Measurements from ENCODE around the gene LTV1.
"Not testable (repeated sequence)": the region's sequence is repeated elsewhere in the genome, so short reads cannot be mapped to it uniquely, and the experiment has no call there.

The LTV1 gene

DNA sequence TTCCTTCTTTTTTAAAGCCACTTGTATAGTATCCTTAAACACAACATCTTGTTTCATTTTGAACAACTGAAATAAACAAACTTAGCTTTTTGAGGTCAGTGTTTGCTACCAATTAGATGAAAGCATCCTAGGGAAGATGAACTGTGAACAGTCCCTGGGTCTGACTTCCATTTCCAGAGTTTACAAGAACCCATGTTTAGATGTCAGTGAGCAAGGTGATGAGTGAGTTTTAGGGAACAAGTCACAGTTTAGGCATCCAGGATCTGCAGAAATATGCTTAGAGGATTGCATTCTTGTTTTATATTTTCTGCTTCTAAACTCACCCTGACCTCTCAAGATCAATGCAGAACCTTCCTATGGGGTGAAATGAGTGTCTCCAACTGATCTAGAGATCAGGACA, 24.1 kb downstream of the LTV1 start:
- TF ChIP-seq, protein P1, sequence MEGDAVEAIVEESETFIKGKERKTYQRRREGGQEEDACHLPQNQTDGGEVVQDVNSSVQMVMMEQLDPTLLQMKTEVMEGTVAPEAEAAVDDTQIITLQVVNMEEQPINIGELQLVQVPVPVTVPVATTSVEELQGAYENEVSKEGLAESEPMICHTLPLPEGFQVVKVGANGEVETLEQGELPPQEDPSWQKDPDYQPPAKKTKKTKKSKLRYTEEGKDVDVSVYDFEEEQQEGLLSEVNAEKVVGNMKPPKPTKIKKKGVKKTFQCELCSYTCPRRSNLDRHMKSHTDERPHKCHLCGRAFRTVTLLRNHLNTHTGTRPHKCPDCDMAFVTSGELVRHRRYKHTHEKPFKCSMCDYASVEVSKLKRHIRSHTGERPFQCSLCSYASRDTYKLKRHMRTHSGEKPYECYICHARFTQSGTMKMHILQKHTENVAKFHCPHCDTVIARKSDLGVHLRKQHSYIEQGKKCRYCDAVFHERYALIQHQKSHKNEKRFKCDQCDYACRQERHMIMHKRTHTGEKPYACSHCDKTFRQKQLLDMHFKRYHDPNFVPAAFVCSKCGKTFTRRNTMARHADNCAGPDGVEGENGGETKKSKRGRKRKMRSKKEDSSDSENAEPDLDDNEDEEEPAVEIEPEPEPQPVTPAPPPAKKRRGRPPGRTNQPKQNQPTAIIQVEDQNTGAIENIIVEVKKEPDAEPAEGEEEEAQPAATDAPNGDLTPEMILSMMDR (IDR thresholded peaks at IDR 0.05; ENCODE audit: low read depth, low read length) = no peak
- H3K4me3 ChIP-seq (ENCODE audit: low read depth, low read length) = no peak overlapping the region

DNA sequence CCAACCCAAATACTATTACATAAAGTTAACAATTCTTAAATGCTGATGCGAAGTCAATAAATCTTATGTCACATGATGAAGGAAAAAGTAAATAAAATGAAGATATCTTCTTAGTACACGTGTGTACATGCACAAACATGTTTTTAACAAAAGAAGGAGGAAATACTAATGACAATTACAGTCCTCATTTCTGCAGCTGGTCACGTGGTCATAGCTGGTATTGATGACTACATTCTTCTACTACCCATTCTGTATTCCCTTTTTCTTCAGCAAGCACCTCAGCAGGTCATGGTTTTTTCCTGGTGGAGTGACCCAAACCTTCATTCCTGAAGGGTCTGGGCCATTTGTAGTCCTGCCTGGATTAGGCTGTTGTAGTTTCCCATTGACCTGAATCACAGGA, 25.7 kb downstream of the LTV1 start:
- H3K4me3 ChIP-seq (ENCODE audit: low read depth, low read length) = not testable (repeated sequence)

DNA sequence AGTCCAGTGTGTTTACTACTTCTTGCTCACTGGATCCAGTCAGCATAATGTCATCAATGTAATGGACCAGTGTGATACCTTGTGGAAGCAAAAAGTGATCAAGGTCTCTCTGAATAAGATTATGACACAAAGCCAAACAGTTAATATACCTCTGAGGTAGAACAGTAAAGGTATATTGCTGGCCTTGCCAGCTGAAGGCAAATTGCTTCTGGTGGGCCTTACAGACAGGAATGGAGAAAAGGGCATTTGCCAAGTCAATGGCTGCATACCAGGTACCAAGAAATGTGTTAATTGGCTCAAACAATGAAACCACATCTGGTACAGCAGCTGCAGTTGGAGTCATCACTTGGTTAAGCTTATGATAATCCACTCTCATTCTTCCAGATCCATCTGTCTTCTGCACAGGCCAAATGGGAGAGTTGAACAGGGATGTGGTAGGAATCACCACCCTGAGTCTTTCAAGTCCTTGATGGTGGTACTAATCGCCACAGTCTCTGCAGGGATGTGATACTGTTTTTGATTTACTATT, 28.1 kb downstream of the LTV1 start:
- H3K4me3 ChIP-seq (ENCODE audit: low read depth, low read length) = not testable (repeated sequence)

DNA sequence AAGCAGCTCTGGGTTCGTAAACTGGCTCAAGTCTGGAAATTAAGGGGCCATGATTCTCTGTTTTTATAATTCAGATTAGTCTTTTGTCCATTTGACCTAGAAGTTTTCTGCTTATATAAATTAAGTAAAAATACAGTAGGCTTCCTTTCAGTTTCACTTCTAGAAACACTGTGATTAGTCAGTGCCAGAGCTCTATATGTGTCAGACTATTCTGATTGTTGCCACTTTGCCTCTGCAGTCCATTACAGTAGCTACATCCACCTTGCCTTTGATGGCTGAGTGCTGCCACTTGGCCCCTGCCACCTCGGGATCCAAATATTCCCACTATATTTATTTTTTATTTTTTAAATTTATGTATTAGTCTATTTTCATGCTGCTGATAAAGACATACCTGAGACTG, 29.1 kb downstream of the LTV1 start:
- TF ChIP-seq, protein P1 (IDR thresholded peaks at IDR 0.05; ENCODE audit: low read depth, low read length) = no peak
- no peak overlapping the region for H3K4me3 ChIP-seq (ENCODE audit: low read depth, low read length)

DNA sequence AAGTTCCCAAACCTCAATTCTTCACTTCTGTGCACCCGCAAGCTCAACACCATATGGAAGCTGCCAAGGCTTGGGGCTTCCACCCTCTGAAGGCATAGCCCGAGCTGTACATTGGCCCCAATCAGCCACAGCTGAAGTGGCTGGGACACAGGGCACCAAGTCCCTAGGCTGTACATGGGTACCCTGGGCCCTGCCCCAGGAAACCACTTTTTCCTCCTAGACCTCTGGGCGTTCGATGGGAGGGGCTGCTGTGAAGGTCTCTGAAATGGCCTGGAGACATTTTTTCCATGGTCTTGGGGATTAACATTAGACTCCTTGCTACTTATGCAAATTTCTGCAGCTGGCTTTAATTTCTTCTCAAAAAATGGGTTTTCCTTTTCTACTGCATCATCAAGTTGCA, 30.5 kb downstream of the LTV1 start:
- not testable (repeated sequence) for H3K4me3 ChIP-seq (ENCODE audit: low read depth, low read length)

DNA sequence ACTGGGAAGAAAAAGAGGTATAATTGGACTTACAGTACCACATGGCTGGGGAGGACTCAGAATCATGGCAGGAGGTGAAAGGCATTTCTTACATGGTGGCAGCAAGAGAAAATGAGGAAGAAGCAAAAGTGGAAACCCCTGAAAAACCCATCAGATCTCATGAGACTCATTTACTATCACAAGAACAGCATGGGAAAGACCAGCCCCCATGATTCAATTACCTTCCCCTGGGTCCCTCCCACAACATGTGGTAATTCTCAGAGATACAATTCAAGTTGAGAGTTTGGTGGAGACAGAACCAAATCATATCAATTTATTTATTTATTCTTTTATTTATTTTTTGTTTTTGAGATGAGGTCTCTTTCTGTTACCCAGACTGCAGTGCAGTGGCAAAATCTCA, 31.4 kb downstream of the LTV1 start:
- H3K4me3 ChIP-seq (ENCODE audit: low read depth, low read length) = not testable (repeated sequence)

DNA sequence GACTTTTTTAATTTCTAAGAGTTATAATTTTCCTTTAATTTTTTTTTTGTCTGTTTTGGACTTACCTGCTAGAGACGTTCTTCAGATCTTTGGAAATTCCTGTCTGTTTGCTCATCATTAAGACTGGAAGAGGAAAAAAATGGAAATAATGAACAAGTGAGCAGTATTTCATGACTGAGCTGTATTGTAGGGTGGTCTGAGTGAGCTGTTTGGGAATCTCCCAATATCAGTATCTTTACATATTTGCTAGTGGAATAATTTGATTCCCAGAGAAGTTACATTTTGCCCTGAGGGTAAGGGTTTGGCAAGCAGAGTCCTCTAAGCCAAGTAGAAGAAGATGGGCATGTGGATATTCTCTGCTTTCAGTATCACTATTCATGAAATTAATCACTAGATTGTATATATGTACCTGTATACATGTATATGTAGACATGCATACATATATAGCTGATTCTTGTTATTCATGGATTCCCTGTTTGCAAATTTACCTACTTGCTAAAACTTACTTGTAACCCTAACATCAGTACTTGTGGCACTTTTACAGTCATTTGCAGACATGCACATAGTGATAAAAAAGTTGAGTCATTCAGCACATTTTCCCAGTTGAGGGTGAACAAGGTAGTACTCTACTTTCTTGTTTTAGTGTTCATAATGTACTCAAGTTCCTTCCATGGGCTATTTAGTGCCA, 34.6 kb downstream of the LTV1 start:
- TF ChIP-seq, protein P1 (IDR thresholded peaks at IDR 0.05; ENCODE audit: low read depth, low read length) = no peak
- H3K4me3 ChIP-seq (ENCODE audit: low read depth, low read length) = no peak overlapping the region

DNA sequence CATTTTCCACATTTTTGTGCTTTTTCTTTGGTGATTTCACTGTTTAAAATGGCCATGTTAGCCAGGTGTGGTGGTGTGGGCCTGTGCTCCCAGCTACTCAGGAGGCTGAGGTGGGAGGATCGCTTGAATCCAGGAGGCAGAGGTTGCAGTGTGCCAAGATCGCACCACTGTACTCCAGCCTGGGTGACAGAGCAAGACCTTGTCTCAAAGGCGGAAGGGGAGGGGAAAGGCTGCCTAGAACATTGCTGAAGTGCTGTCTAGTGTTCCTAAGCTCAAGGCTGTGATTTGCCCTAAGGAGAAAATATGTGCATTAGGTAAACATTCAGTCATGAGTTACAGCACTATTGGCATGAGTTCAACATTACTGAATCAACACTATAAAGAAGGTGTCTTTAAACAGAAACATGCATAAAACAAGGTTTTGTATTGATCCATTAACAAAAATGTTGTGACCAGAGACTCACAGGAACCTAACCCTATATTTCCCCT, 35.2 kb downstream of the LTV1 start:
- TF ChIP-seq, protein P1 (IDR thresholded peaks at IDR 0.05; ENCODE audit: low read depth, low read length) = no peak

DNA sequence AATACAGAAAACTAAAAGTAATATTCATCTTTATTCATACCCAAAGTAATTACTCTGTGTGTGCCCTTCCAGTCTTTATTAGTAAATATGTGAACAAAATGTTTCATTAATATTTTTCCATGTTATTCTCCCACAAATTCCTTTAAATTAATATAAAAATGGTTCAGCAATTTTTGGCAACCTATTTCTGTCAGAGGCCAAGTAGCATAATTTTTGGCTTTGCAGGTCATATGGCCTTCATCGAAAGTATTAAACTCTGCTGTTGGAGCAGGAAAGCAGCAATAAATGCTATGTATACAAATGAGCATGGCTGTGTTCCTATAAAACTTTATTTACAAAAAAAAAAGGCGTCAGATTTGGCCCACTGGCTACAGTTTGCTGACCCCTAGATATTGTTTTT, 37.3 kb downstream of the LTV1 start:
- TF ChIP-seq, protein P1 (IDR thresholded peaks at IDR 0.05; ENCODE audit: low read depth, low read length) = no peak
- no peak overlapping the region for H3K4me3 ChIP-seq (ENCODE audit: low read depth, low read length)

More for the DNA sequence above, 35.2 kb downstream of the LTV1 start:
- H3K4me3 ChIP-seq (ENCODE audit: low read depth, low read length) = no peak overlapping the region

Data from WI38 (cell line).